ENCODE measurements around the gene ANO9. TPM values are rescaled to one million over a fixed set of nuclear protein-coding genes. Genes with fewer than 3 reads are reported as not detected.

The ANO9 gene
- total RNA-seq, 1 experiment from 2014 or later = 16.6 TPM

GRCh38 chr11:381501-382072 is 60.2 kb downstream of the ANO9 start:
- no peaks in the 10 kb centered on the region for H3K9me2 ChIP-seq (replicated peaks; ENCODE audit: low read length)
- H2AFZ ChIP-seq (ENCODE audit: low read length) = no peak overlapping the region
- no peaks in the 10 kb centered on the region for H3K9me3 ChIP-seq (ENCODE audit: low read length)
- no peak overlapping the region for H3K27ac ChIP-seq (ENCODE audit: low read length)
- ChIA-PET POLR2A (ENCODE audit: unreplicated experiment) (no interaction called here), CTCF (no interaction called here)
- no peaks in the 10 kb centered on the region for H4K20me1 ChIP-seq (ENCODE audit: low read length)
- no peaks in the 10 kb centered on the region for H3F3A ChIP-seq (ENCODE audit: low read length, unreplicated experiment)
- BruUV-seq (replicated peaks) = no TSS peak
- no peaks in the 10 kb centered on the region for H3K4me1 ChIP-seq (ENCODE audit: insufficient read depth, low read length)
- ATAC-seq (no peak), DNase-seq (no peak)
- H3K4me2 ChIP-seq (ENCODE audit: low read length) = no peak overlapping the region
- TF ChIP-seq EZH2 (IDR thresholded peaks at IDR 0.05; ENCODE audit: low read length, unreplicated experiment) = no peak
- TF ChIP-seq, protein P1, sequence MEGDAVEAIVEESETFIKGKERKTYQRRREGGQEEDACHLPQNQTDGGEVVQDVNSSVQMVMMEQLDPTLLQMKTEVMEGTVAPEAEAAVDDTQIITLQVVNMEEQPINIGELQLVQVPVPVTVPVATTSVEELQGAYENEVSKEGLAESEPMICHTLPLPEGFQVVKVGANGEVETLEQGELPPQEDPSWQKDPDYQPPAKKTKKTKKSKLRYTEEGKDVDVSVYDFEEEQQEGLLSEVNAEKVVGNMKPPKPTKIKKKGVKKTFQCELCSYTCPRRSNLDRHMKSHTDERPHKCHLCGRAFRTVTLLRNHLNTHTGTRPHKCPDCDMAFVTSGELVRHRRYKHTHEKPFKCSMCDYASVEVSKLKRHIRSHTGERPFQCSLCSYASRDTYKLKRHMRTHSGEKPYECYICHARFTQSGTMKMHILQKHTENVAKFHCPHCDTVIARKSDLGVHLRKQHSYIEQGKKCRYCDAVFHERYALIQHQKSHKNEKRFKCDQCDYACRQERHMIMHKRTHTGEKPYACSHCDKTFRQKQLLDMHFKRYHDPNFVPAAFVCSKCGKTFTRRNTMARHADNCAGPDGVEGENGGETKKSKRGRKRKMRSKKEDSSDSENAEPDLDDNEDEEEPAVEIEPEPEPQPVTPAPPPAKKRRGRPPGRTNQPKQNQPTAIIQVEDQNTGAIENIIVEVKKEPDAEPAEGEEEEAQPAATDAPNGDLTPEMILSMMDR (conservative IDR thresholded peaks at IDR 0.05; ENCODE audit: low read depth, low read length) = no peak
- no peak for TF ChIP-seq EZH2phosphoT487 (IDR thresholded peaks at IDR 0.05; ENCODE audit: borderline replicate concordance, low read length)
- no peaks in the 10 kb centered on the region for H3K27me3 ChIP-seq (ENCODE audit: low read length)
- H3K9ac ChIP-seq (ENCODE audit: low read length) = no peak overlapping the region
- no peak overlapping the region for H3K4me3 ChIP-seq (ENCODE audit: low read length)
- intact Hi-C loops (cut with micrococcal nuclease) = no loop called here
- H3K36me3 ChIP-seq (ENCODE audit: low read depth, low read length) = no peaks in the 10 kb centered on the region
- no peaks in the 10 kb centered on the region for H3K79me2 ChIP-seq (ENCODE audit: low read length)

GRCh38 chr11:380996-381395 is 60.8 kb downstream of the ANO9 start:
- no peaks in the 10 kb centered on the region for H3K9me3 ChIP-seq (ENCODE audit: low read length)
- H4K20me1 ChIP-seq (ENCODE audit: low read length) = no peaks in the 10 kb centered on the region
- H3K4me1 ChIP-seq (ENCODE audit: insufficient read depth, low read length) = no peaks in the 10 kb centered on the region
- H3F3A ChIP-seq (ENCODE audit: low read length, unreplicated experiment) = no peaks in the 10 kb centered on the region
- POLR2A ChIA-PET (ENCODE audit: unreplicated experiment) = no interaction called here
- no peaks in the 10 kb centered on the region for H3K79me2 ChIP-seq (ENCODE audit: low read length)
- H3K4me3 ChIP-seq (ENCODE audit: low read length) = no peak overlapping the region
- CTCF ChIA-PET = no interaction called here
- no peaks in the 10 kb centered on the region for H3K9me2 ChIP-seq (replicated peaks; ENCODE audit: low read length)
- no peaks in the 10 kb centered on the region for H3K27me3 ChIP-seq (ENCODE audit: low read length)
- intact Hi-C loops (cut with micrococcal nuclease) = no loop called here
- TF ChIP-seq EZH2phosphoT487 (IDR thresholded peaks at IDR 0.05; ENCODE audit: borderline replicate concordance, low read length) (no peak), EZH2 (IDR thresholded peaks at IDR 0.05; ENCODE audit: low read length, unreplicated experiment) (no peak)
- TF ChIP-seq, protein P1 (conservative IDR thresholded peaks at IDR 0.05; ENCODE audit: low read depth, low read length) = no peak
- H3K27ac ChIP-seq (ENCODE audit: low read length) = no peak overlapping the region
- BruUV-seq (replicated peaks) = no TSS peak
- DNase-seq (no peak), ATAC-seq (no peak)
- H3K4me2 ChIP-seq (ENCODE audit: low read length) = no peak overlapping the region
- H3K9ac ChIP-seq (ENCODE audit: low read length) = no peak overlapping the region
- no peaks in the 10 kb centered on the region for H3K36me3 ChIP-seq (ENCODE audit: low read depth, low read length)
- no peak overlapping the region for H2AFZ ChIP-seq (ENCODE audit: low read length)

DNA sequence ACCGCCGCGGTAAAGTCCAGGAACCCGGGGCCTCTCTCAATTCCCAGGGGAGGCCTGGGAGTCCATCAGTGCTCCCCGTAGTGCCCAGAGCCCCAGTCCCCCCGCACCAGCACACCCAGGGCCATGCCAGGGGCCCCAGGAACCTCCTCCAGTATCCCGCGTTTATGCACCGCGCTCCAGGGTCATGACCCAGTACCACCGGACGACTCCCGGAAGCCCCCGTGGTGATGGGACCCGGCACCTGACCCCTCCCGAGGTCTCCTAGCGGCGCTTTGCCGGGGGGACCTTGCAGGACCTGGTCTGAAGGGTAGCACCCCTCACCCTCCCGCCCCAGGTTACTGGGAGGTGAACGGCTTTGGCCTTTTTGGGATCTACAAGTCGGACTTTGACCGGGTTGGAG is 61.3 kb downstream of the ANO9 start:
- TF ChIP-seq EZH2 (IDR thresholded peaks at IDR 0.05; ENCODE audit: low read length, unreplicated experiment) (no peak), EZH2phosphoT487 (IDR thresholded peaks at IDR 0.05; ENCODE audit: borderline replicate concordance, low read length) (no peak)
- TF ChIP-seq, protein P1 (conservative IDR thresholded peaks at IDR 0.05; ENCODE audit: low read depth, low read length) = no peak
- ATAC-seq = no peak
- H3K9me3 ChIP-seq (ENCODE audit: low read length) = no peaks in the 10 kb centered on the region
- no peaks in the 10 kb centered on the region for H3K4me1 ChIP-seq (ENCODE audit: insufficient read depth, low read length)
- H3K4me3 ChIP-seq (ENCODE audit: low read length) = no peak overlapping the region
- no peaks in the 10 kb centered on the region for H3K79me2 ChIP-seq (ENCODE audit: low read length)
- no peak overlapping the region for H3K27ac ChIP-seq (ENCODE audit: low read length)
- no peaks in the 10 kb centered on the region for H3K9me2 ChIP-seq (replicated peaks; ENCODE audit: low read length)
- H3F3A ChIP-seq (ENCODE audit: low read length, unreplicated experiment) = no peaks in the 10 kb centered on the region
- no peak for DNase-seq
- H3K9ac ChIP-seq (ENCODE audit: low read length) = no peak overlapping the region
- H3K36me3 ChIP-seq (ENCODE audit: low read depth, low read length) = no peaks in the 10 kb centered on the region
- H2AFZ ChIP-seq (ENCODE audit: low read length) = no peak overlapping the region
- H4K20me1 ChIP-seq (ENCODE audit: low read length) = no peaks in the 10 kb centered on the region
- H3K27me3 ChIP-seq (ENCODE audit: low read length) = no peaks in the 10 kb centered on the region
- ChIA-PET CTCF (no interaction called here), POLR2A (ENCODE audit: unreplicated experiment) (no interaction called here)
- intact Hi-C loops (cut with micrococcal nuclease) = no loop called here
- H3K4me2 ChIP-seq (ENCODE audit: low read length) = no peak overlapping the region
- no TSS peak for BruUV-seq (replicated peaks)
